ENCODE results near the gene KATNAL2.
A peak's percentile ranks its signal among the peaks of the same experiment; 100 is the strongest.

Gene KATNAL2, protein sequence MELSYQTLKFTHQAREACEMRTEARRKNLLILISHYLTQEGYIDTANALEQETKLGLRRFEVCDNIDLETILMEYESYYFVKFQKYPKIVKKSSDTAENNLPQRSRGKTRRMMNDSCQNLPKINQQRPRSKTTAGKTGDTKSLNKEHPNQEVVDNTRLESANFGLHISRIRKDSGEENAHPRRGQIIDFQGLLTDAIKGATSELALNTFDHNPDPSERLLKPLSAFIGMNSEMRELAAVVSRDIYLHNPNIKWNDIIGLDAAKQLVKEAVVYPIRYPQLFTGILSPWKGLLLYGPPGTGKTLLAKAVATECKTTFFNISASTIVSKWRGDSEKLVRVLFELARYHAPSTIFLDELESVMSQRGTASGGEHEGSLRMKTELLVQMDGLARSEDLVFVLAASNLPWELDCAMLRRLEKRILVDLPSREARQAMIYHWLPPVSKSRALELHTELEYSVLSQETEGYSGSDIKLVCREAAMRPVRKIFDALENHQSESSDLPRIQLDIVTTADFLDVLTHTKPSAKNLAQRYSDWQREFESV

GRCh38 chr18:46917108-46917802 lies at the start of gene KATNAL2, which contains the start of gene PIAS2:
Gene KATNAL2 (plus strand): TSS chr18:46917602. CDS start chr18:46946873, 29,271 bp downstream.
Gene PIAS2 (minus strand): TSS chr18:46917507. CDS start chr18:46917345, 162 bp downstream.
- H3K27ac ChIP-seq: peak within 1 kb of the TSS; percentile 83
- in situ Hi-C loops (cut with HindIII; ENCODE audit: low pct_ligation_motif_present, low sequenced_read_pairs): no loop called here
- no peaks in the 10 kb centered on the region for H3K36me3 ChIP-seq (replicated peaks)
- TF ChIP-seq CTCF (IDR thresholded peaks at IDR 0.05; ENCODE audit: low read depth, low read length, missing control alignments): no peak
- H3K4me3 ChIP-seq (ENCODE audit: low read depth, low read length): peak within 1 kb of the TSS; percentile 81
- H3K27me3 ChIP-seq (replicated peaks): no peaks in the 10 kb centered on the region
- peak; percentile 22 for DNase-seq

GRCh38 chr18:46868169-46868921 lies 49.1 kb upstream of the KATNAL2 start:
- H3K27ac ChIP-seq: no peak overlapping the region
- no peak for DNase-seq
- TF ChIP-seq CTCF (IDR thresholded peaks at IDR 0.05; ENCODE audit: low read depth, low read length, missing control alignments): no peak
- no peaks in the 10 kb centered on the region for H3K36me3 ChIP-seq (replicated peaks)
- H3K4me3 ChIP-seq (ENCODE audit: low read depth, low read length): no peak overlapping the region
- in situ Hi-C loops (cut with HindIII; ENCODE audit: low pct_ligation_motif_present, low sequenced_read_pairs): no loop called here
- H3K27me3 ChIP-seq (replicated peaks): no peaks in the 10 kb centered on the region

DNA sequence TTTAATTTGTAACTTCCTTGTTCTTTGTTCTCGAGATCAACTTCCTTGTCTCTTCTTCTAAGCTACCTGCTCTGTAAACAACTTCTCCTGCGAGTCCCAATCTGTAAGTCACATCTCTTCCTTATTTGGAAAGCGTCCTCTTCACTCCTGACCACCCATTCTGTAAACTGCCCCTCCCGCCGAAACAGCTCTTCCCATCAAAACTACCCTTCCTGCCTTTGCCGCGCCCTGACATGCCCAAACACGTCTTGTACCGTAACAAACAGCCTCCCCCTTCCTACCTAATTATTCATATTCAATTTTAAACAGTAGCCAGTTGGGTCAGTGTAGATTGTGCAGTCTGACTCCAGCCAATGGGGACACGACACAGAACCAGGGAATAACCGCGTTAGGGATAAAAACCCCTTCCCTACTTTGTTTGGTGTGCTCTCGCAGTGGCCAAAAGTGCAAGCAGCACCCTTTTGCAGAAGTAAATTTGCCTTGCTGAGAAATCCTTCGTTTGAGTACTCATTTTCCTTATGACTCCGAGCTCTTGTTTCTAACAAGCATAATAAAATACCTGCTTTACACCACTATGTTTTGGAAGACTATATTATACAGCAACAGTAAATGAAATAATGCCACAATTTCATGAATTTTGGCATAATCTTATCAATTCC lies 39.9 kb upstream of the KATNAL2 start:
- Histone ChIP-seq H3K4me3 (ENCODE audit: low read depth, low read length) (no peak overlapping the region), H3K36me3 (replicated peaks) (no peaks in the 10 kb centered on the region), H3K27me3 (replicated peaks) (no peaks in the 10 kb centered on the region), H3K27ac (no peak overlapping the region)
- no peak for TF ChIP-seq CTCF (IDR thresholded peaks at IDR 0.05; ENCODE audit: low read depth, low read length, missing control alignments)
- no peak for DNase-seq
- in situ Hi-C loops (cut with HindIII; ENCODE audit: low pct_ligation_motif_present, low sequenced_read_pairs): no loop called here

DNA sequence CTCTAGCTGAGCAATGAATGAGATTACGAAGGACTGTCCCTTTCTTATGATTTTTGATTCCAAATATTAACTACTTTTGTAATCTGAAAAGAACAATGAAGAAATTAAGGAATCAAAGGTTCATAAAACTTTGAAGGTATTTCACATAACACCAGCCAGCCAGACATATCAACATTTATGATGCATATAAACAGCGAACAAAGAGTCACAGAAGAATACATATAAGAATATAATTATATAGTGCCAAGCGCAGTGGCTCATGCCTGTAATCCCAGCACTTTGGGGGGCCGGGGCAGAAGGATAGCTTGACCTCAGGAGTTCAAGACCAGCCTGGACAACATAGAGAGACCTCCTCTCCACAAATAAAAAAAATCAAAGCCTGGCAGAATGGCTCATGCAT lies 34.2 kb upstream of the KATNAL2 start:
- in situ Hi-C loops (cut with HindIII; ENCODE audit: low pct_ligation_motif_present, low sequenced_read_pairs): no loop called here
- H3K27me3 ChIP-seq (replicated peaks): no peaks in the 10 kb centered on the region
- DNase-seq: no peak
- no peak overlapping the region for H3K4me3 ChIP-seq (ENCODE audit: low read depth, low read length)
- H3K36me3 ChIP-seq (replicated peaks): no peaks in the 10 kb centered on the region
- TF ChIP-seq CTCF (IDR thresholded peaks at IDR 0.05; ENCODE audit: low read depth, low read length, missing control alignments): no peak
- H3K27ac ChIP-seq: no peak overlapping the region

- H3K36me3 ChIP-seq (replicated peaks): no peaks in the 10 kb centered on the region
- no peak for DNase-seq
- no peaks in the 10 kb centered on the region for H3K27me3 ChIP-seq (replicated peaks)
- TF ChIP-seq CTCF (IDR thresholded peaks at IDR 0.05; ENCODE audit: low read depth, low read length, missing control alignments): no peak
- H3K27ac ChIP-seq: no peak overlapping the region
- in situ Hi-C loops (cut with HindIII; ENCODE audit: low pct_ligation_motif_present, low sequenced_read_pairs): no loop called here
- no peak overlapping the region for H3K4me3 ChIP-seq (ENCODE audit: low read depth, low read length)
Observed at GRCh38 chr18:46886893-46887292, 30.5 kb upstream of the KATNAL2 start.

All from brain microvascular endothelial cell (primary cell).